ENCODE results near the gene BLM.
A peak's percentile ranks its signal among the peaks of the same experiment; 100 is the strongest.
"Not testable (repeated sequence)": the region's sequence is repeated elsewhere in the genome, so short reads cannot be mapped to it uniquely, and the experiment has no call there.

The BLM gene

GRCh38 chr15:90716976-90717821 lies at the start of gene BLM:
TSS of gene BLM (plus strand) at chr15:90717346. CDS start at chr15:90747393, 30,047 bp downstream.
- peak; percentile 43 to 98 (median 94) for DNase-seq

GRCh38 chr15:90667755-90668345 lies 49.3 kb upstream of the BLM start:
- DNase-seq, result not testable (repeated sequence)

DNA sequence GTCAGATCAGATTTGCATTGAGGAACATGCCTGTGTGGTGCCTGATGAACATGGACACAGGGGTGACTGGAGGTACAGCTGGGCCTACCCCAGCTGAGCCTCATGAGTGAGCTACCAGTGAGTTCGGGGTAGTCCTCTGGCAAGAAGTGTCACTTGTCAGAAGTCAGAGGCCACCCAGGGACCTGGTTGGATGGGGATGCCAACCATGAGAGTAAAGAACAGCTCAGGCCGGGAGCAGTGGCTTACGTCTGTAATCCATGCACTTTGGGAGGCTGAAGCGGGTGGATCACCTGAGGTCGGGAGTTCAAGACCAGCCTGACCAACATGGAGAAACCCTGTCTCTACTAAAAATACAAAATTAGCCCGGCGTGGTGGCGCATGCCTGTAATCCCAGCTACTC lies 46.5 kb upstream of the BLM start:
- not testable (repeated sequence) for DNase-seq

DNA sequence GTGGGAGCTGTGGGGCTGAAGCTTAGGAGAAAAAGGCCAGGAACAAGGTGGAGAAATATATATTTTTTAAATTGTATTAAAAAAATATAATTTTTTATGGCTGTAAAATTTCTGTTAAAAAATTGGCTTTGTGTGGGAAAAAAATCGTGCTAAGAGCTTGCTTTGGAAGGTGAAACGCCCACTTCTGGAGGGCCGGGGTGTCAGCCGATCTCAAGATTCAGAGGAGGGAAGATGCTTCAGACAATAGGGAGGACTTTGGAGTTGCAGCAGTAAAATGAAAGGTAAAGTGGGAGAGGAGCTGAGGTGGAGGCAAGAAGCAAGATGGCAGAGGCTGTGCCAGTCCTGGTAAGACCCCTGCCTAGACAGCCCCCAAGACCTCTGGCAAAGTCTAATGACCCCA lies 45.9 kb upstream of the BLM start:
- no peak for DNase-seq

DNA sequence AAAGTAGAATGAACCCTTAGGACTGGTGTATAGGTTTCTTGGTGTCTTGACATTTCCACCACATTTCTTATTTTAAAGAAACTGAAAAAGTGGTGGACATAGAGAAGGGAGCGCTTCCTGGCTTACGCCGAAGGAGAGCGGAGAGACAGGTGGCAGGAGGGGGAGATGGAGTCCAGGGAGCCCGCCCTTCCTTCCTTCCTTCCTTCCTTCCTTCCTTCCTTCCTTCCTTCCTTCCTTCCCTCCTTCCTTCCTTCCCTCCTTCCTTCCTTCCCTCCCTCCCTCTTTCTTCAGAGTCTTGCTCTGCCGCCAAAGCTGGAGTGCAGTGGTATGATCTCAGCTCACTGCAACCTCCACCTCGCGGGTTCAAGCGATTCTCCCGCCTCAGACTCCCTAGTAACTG lies 43.8 kb upstream of the BLM start:
- not testable (repeated sequence) for DNase-seq

DNA sequence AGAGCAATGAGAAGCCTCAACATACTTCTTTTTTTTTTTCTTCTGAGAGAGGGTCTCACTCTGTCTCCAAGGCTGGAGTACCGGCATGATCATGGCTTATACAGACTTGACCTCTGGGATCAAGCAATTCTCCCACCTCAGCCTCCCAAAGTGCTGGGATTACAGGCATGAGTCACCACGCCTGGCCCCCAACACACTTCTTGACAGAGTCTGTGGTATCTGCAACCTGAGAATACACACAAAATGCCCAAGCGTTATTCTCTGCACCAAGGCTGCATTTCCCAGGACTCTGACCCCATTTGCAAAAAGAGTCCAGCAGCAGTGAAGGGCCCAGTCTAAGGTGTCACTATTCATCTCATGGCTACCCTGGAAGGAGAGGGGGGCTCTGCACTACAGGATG lies 42.7 kb upstream of the BLM start:
- no peak for DNase-seq

GRCh38 chr15:90675464-90675863 lies 41.7 kb upstream of the BLM start:
- no peak for DNase-seq

- DNase-seq, result no peak
Observed at GRCh38 chr15:90677807-90678790, 39.0 kb upstream of the BLM start.

GRCh38 chr15:90679959-90680358 lies 37.2 kb upstream of the BLM start:
- DNase-seq, result no peak

DNA sequence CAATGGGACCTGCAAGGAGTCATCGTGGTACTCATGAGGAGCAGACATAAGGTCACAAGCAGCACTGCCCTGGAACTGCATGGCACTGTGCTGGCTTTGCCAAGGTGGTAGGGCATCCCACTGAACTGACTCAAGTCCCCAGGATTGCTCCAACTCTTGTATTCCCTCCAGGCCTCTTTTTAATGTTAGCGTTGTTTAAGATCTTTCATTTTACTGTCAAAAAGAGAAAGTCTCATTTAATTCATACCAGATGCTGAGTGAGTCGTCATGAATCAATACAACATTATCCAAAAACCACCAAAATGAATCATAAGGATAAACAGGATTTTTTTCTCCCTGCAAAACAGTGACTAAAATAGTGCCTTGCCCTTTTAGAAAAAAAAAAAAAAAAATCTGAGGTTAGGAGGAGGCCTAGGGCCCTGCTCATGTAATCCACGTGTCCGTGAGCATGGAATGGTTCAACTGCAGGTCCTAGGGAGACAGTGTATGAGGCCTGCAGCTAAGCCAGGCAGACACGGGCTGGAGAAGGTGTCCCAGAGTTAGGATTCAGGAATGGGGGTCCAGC lies 36.7 kb upstream of the BLM start:
- no peak for DNase-seq

GRCh38 chr15:90681056-90681455 lies 36.1 kb upstream of the BLM start:
- DNase-seq, result no peak

DNA sequence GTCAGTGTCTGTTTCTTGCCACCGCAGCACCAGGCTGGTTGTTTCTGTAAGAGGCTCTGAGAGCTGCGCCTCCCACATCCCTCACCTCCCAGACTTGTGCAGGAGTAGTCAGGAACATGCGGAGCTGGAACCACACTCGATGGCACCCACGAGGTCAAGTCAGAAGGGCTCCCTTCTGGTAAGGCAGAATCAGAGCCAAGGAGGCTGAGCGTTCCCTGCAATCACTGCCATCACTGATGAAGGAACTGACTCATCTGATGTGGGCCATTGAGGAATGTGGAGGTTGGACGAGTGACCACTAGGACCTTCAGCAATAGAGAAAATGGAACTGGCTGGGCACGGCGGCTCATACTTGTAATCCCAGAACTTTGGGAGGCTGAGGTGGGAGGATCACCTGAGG lies 35.7 kb upstream of the BLM start:
- no peak for DNase-seq

DNA sequence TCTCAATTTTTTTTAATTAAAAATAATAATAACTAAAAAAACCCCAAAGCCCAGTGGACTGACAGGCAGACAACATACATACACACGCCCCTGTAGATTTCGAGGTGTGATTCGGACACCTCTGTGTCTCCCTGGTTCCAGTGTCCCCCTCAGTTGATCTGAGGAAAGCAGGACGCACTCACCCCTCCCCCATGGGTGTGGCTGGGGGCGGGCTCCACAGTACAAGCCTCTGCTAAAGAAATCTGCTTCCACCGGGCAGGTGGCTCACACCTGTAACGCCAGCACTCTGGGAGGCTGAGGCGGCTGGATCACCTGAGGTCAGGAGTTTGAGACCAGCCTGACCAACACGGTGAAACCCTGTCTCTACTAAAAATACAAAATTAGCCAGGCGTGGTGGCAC lies 33.8 kb upstream of the BLM start:
- DNase-seq, result no peak

DNA sequence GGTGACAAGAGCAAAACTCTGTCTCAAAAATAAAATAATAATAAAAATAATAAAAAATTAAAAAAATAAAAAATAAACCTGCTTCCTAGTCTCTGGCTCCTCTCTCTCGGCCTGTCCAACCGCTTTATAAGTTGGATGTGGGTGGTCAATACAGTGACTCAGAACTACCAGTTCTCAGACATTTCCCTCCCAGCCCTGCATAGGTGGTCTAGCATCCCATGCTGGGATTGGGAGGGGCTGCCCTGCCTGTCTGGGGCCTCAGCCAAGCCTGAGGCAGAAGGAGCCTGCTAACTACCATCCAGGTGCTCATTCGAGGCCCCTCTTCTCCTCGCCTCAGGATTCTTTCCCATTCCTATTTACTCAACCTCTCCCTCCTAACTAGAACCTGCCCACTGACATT lies 33.3 kb upstream of the BLM start:
- no peak for DNase-seq

- peak in 2 of 56 donors; percentile 5 to 28 for DNase-seq
Observed at GRCh38 chr15:90684281-90684680, 32.9 kb upstream of the BLM start.

DNA sequence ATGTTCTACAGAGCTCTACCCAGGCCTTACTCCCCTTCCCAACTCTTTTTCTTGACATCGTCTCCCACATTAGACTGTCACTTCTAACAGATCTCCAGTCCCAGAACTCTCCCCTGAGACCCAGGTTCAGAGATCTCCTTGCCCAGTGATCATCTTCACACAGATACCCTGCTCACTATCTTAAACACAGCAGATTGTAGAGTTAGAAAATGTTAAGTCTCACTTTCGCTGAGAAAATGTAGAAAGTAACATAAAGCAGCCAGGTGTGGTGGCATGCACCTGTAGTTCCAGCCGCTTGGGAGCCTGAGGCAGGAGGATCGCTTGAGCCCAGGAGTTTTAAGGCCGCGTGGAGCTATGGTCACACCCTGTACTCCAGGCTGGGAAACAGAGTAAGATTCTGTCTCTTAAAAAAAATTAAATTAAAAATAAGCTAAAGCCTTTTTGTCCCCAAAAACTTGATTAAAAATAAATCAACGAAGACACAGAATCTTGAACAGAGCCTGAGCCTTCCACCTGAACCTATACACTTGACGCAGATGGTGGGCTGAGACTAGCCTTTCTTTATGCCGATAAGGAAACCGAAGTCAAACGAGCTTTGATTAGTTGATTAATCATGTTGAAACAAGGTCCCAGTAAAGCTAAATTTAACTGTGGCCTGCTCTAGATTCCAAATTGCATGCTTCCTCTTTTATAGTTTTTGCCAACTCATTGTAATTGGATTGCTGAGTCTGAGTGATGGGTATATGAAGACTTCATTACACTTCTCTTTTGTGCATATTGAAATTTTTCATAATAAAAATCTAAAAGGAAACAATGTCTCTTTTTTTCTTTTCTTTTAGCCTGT lies 31.3 kb upstream of the BLM start:
- DNase-seq, result no peak

- DNase-seq, result no peak
Observed at GRCh38 chr15:90686435-90687218, 30.5 kb upstream of the BLM start.

DNA sequence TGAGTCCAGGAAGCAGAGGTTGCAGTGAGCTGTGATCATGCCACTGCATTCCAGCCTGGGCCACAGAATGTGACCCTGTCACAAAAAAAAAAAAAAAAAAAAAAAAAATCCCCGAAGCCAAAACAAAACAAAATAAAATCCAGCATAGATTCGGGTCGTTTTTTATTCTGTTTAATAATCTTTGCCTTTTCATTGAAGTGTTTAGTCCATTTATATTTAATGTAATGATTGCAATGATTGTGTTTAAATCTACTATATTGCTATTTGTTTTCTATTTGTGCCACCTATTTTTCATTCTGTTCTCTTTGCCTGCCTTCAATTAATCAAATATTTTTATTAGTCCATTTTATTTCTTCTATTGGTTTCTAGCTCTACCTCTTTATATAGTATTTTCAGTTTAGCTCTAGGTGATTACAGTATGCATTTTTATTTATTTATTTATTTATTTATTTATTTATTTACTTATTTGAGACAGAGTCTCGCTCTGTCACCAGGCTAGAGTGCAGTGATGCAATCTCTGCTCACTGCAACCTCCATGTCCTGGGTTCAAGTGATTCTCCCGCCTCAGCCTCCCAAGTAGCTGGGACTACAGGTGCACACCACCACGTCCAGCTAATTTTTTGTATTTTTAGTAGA lies 27.7 kb upstream of the BLM start:
- not testable (repeated sequence) for DNase-seq

GRCh38 chr15:90690585-90690984 lies 26.6 kb upstream of the BLM start:
- DNase-seq, result no peak

Data from amygdala (tissue), 56 donors.